Trophoblast cell (in vitro differentiated cells and primary cell): Measurements from ENCODE around the gene CDR2L.
"Not testable (repeated sequence)": the region's sequence is repeated elsewhere in the genome, so short reads cannot be mapped to it uniquely, and the experiment has no call there.

Source experiments
- DNase-seq, 2 donors: peaks; one replicate each; pipeline ENCODE4 v3.0.0-alpha.2; 2016
- H2AFZ ChIP-seq: 2 replicates; pipeline ENCODE4 v1.6.1; 2013; ENCODE audit warnings: low read length, moderate library complexity, mild to moderate bottlenecking; ENCODE audit not compliant: insufficient read depth, poor library complexity
- H2AK5ac ChIP-seq: 2 replicates; pipeline ENCODE4 v1.6.1; 2013; ENCODE audit warnings: mild to moderate bottlenecking, low read length
- H2BK120ac ChIP-seq: 2 replicates; pipeline ENCODE4 v1.6.1; 2013; ENCODE audit warnings: low read length, mild to moderate bottlenecking, moderate library complexity; ENCODE audit not compliant: insufficient read depth, poor library complexity
- H2BK12ac ChIP-seq: 2 replicates; pipeline ENCODE4 v1.6.1; 2013; ENCODE audit warnings: mild to moderate bottlenecking, low read length, moderate library complexity
- H2BK5ac ChIP-seq: 2 replicates; pipeline ENCODE4 v1.6.1; 2013; ENCODE audit warnings: low read length, low read depth, moderate library complexity, mild to moderate bottlenecking; ENCODE audit not compliant: poor library complexity
- H3K14ac ChIP-seq: 2 replicates; pipeline ENCODE4 v1.6.1; 2013; ENCODE audit warnings: mild to moderate bottlenecking, low read length
- H3K18ac ChIP-seq: 2 replicates; pipeline ENCODE4 v1.6.1; 2013; ENCODE audit warnings: mild to moderate bottlenecking, low read length
- H3K23ac ChIP-seq: 2 replicates; pipeline ENCODE4 v1.6.1; 2013; ENCODE audit warnings: low read length
- H3K27ac ChIP-seq: 2 replicates; pipeline ENCODE4 v1.5.1; 2013; ENCODE audit warnings: low read depth, mild to moderate bottlenecking, inconsistent platforms, low read length, moderate library complexity
- H3K27me3 ChIP-seq: 2 replicates; pipeline ENCODE4 v1.6.1; 2013; ENCODE audit warnings: inconsistent platforms, mild to moderate bottlenecking, low read length, moderate library complexity; ENCODE audit not compliant: insufficient read depth
- H3K36me3 ChIP-seq, 2 experiments: 1 replicate in 1 of 2; 2 replicates in 1 of 2; pipeline ENCODE4 v1.6.1; 2013; ENCODE audit warnings: low read length in 2 of 2, mild to moderate bottlenecking in 2 of 2, moderate library complexity in 1 of 2; ENCODE audit not compliant: insufficient read depth in 2 of 2, control insufficient read depth in 1 of 2
- H3K4ac ChIP-seq: 2 replicates; pipeline ENCODE4 v1.6.1; 2013; ENCODE audit warnings: low read depth, mild to moderate bottlenecking, low read length, moderate library complexity
- H3K4me1 ChIP-seq, 2 experiments: 1 replicate in 1 of 2; 2 replicates in 1 of 2; pipeline ENCODE4 v1.6.1; 2013; ENCODE audit warnings: low read length in 2 of 2, mild to moderate bottlenecking in 2 of 2, moderate library complexity in 1 of 2; ENCODE audit not compliant: insufficient read depth in 2 of 2, control insufficient read depth in 1 of 2
- H3K4me2 ChIP-seq: 2 replicates; pipeline ENCODE4 v1.6.1; 2013; ENCODE audit warnings: inconsistent platforms, mild to moderate bottlenecking, low read length, moderate library complexity
- H3K4me3 ChIP-seq: 2 replicates; pipeline ENCODE4 v1.5.1; 2013; ENCODE audit warnings: mild to moderate bottlenecking, low read depth, low read length, inconsistent platforms
- H3K79me1 ChIP-seq: one replicate; pipeline ENCODE4 v1.6.1; 2013; ENCODE audit warnings: low read length
- H3K79me2 ChIP-seq: 2 replicates; pipeline ENCODE4 v1.6.1; 2013; ENCODE audit warnings: low read length, mild to moderate bottlenecking; ENCODE audit not compliant: control insufficient read depth, insufficient read depth, poor library complexity
- H3K9ac ChIP-seq: 2 replicates; pipeline ENCODE4 v1.6.1; 2013; ENCODE audit warnings: mild to moderate bottlenecking, low read length
- H3K9me3 ChIP-seq: 2 replicates; pipeline ENCODE4 v1.6.1; 2013; ENCODE audit warnings: low read depth, mild to moderate bottlenecking, control low read depth, inconsistent platforms, low read length; ENCODE audit not compliant: insufficient read depth
- H4K12ac ChIP-seq: 2 replicates; pipeline ENCODE4 v1.6.1; 2013; ENCODE audit warnings: low read depth, mild to moderate bottlenecking, low read length, moderate library complexity
- H4K8ac ChIP-seq: 2 replicates; pipeline ENCODE4 v1.6.1; 2013; ENCODE audit warnings: low read depth, mild to moderate bottlenecking, low read length, moderate library complexity
- H4K91ac ChIP-seq: one replicate; pipeline ENCODE4 v1.6.1; 2013; ENCODE audit warnings: low read depth, mild to moderate bottlenecking, low read length, moderate library complexity
- WGBS: extraction: QIAGEN DNeasy Blood & Tissue Kit; methylation state at CpG from one replicate; pipeline ENCODE4 v1.1.7; 2013; ENCODE audit warnings: missing lambda C conversion rate; ENCODE audit not compliant: insufficient read length, insufficient coverage; ENCODE audit errors: extremely low coverage; 5-methylcytosine and 5-hydroxymethylcytosine counted together

Gene CDR2L

DNA sequence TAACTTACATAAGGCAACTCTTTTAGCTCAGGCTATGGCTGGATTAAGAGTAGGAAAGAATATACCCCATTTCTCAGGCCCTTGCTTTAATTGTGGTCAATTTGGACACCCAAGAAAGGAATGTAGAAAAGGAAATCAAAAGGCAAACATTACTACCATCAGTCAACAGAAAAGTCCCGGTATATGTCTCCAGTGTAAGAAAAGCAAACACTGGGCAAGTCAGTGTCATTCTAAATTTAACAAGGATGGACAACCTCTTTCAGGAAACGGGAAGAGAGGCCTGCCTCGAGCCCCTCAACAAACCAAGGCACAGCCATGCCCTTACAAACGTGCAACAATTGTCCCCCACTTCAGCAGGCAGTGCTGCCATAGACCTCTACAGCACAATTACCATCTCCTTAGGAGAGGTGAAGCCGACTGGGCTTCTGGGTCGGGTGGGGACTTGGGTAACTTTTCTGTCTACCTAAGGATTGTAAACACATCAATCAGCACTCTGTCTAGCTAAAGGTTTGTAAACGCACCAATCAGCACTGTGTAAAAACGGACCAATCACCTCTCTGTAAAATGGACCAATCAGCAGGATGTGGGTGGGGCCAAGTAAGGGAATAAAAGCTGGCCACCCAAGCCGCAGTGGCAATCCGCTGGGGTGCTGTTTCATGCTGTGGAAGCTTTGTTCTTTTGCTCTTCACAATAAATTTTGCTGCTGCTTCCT, 37.4 kb downstream of the CDR2L start:
- H2BK12ac ChIP-seq: no peak overlapping the region
- no peak overlapping the region for H3K4ac ChIP-seq
- no peak overlapping the region for H4K91ac ChIP-seq
- no peaks in the 10 kb centered on the region for H3K79me1 ChIP-seq
- no peak overlapping the region for H3K23ac ChIP-seq
- no peak overlapping the region for H3K4me2 ChIP-seq
- H2BK5ac ChIP-seq: no peak overlapping the region
- no peak overlapping the region for H3K14ac ChIP-seq
- H2AK5ac ChIP-seq: no peak overlapping the region
- peaks cover 2% of the 10 kb centered on the region for H3K9me3 ChIP-seq
- no CpG with 5 or more reads among the region's 10 CpGs for WGBS
- no peak for DNase-seq
- H3K27me3 ChIP-seq: no peaks in the 10 kb centered on the region
- no peak overlapping the region for H4K12ac ChIP-seq
- H3K27ac ChIP-seq: no peak overlapping the region
- no peak overlapping the region for H2BK120ac ChIP-seq
- peaks cover 12 to 13% of the 10 kb centered on the region in 2 experiments for H3K4me1 ChIP-seq
- no peak overlapping the region for H2AFZ ChIP-seq
- H4K8ac ChIP-seq: no peak overlapping the region
- H3K9ac ChIP-seq: no peak overlapping the region
- H3K4me3 ChIP-seq: no peak overlapping the region
- H3K79me2 ChIP-seq: no peaks in the 10 kb centered on the region
- H3K18ac ChIP-seq: no peak overlapping the region
- H3K36me3 ChIP-seq: peaks cover 12 to 18% of the 10 kb centered on the region in 2 experiments

DNA sequence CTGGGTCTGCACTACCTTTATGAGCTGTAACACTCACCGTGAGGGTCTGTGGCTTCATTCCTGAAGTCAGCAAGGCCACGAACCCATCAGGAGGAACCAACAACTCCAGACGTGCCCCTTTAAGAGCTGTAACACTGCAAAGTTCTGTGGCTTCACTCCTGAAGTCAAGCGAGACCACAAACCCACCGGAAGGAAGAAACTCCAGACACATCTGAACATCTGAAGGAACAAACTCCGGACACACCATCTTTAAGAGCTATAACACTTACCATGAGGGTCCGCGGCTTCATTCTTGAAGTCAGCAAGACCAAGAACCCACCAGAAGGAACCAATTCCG, 37.9 kb downstream of the CDR2L start:
- not testable (repeated sequence) for H3K9me3 ChIP-seq, H3K79me1 ChIP-seq, H3K4me3 ChIP-seq, DNase-seq, H3K4me2 ChIP-seq, H3K4me1 ChIP-seq, H3K23ac ChIP-seq, H4K91ac ChIP-seq, H3K4ac ChIP-seq, H3K9ac ChIP-seq, H3K14ac ChIP-seq, H2AFZ ChIP-seq, H3K27me3 ChIP-seq, H3K27ac ChIP-seq, H4K8ac ChIP-seq, H3K18ac ChIP-seq, H2AK5ac ChIP-seq, H2BK120ac ChIP-seq, H4K12ac ChIP-seq, H3K79me2 ChIP-seq, H2BK5ac ChIP-seq, H2BK12ac ChIP-seq
- peaks cover 12 to 18% of the 10 kb centered on the region in 2 experiments for H3K36me3 ChIP-seq
- no CpG with 5 or more reads among the region's 9 CpGs for WGBS

DNA sequence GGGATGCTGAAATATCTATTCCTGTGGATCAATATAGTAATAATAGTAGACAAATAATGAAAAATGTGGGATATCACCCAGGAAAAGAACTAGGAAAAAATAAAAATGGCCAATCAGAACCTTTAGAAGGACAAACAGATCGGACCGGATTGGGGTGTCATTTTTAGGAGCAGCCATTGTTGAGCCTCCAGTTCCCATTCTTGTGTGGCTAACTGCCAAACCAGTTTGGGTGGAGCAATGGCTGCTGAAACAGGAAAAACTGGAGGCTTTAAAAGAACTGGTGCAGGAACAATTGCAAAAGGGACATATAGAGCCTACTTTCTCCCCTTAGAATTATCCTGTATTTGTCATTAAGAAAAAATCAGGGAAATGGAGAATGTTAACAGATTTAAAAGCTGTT, 39.2 kb downstream of the CDR2L start:
- not testable (repeated sequence) for H3K79me2 ChIP-seq, H2BK12ac ChIP-seq, H3K4me2 ChIP-seq, H3K9me3 ChIP-seq, H3K23ac ChIP-seq, H3K4me1 ChIP-seq, H2BK5ac ChIP-seq, H3K18ac ChIP-seq, H4K8ac ChIP-seq, H2BK120ac ChIP-seq, H3K14ac ChIP-seq, H3K36me3 ChIP-seq, H3K4me3 ChIP-seq, H2AK5ac ChIP-seq, H4K91ac ChIP-seq, H3K4ac ChIP-seq, H2AFZ ChIP-seq, H3K79me1 ChIP-seq, H4K12ac ChIP-seq, H3K9ac ChIP-seq, H3K27ac ChIP-seq, H3K27me3 ChIP-seq
- DNase-seq: peak in 1 of 2 donors; percentile 57
- no CpG with 5 or more reads among the region's 2 CpGs for WGBS

DNA sequence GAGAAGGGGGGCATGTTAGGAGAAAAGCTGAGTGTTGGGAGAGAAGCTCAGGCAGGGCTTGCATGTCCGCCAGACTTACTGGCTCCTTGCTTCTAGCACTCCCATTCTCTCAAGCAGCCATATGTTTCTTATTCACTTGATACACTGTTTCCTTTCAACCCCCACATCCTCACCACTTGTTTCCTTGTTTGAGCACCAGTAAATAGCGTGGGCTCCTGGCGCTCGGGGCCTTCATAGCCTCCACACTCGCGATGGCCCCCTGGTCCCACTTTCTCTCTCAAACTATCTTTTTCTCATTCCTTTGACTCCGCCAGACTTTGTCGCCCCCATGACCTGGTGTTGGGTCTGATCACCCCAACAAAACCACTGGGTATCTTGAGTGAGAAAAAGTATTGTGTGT, 42.7 kb downstream of the CDR2L start:
- no CpG with 5 or more reads among the region's 8 CpGs for WGBS
- peaks cover 8% of the 10 kb centered on the region for H3K79me1 ChIP-seq
- no peak overlapping the region for H3K4me2 ChIP-seq
- no peak overlapping the region for H3K18ac ChIP-seq
- DNase-seq: no peak
- no peak overlapping the region for H4K91ac ChIP-seq
- no peak overlapping the region for H3K9ac ChIP-seq
- H2AK5ac ChIP-seq: no peak overlapping the region
- no peak overlapping the region for H3K23ac ChIP-seq
- peaks cover 6% of the 10 kb centered on the region for H3K9me3 ChIP-seq
- no peak overlapping the region for H4K12ac ChIP-seq
- H3K79me2 ChIP-seq: peaks cover 5% of the 10 kb centered on the region
- H3K36me3 ChIP-seq: no peaks in the 10 kb centered on the region
- no peak overlapping the region for H2AFZ ChIP-seq
- no peak overlapping the region for H2BK12ac ChIP-seq
- no peak overlapping the region for H3K27ac ChIP-seq
- H4K8ac ChIP-seq: no peak overlapping the region
- no peak overlapping the region for H3K4me3 ChIP-seq
- H2BK120ac ChIP-seq: no peak overlapping the region
- peaks cover 0 to 5% of the 10 kb centered on the region in 2 experiments for H3K4me1 ChIP-seq
- no peak overlapping the region for H2BK5ac ChIP-seq
- H3K14ac ChIP-seq: no peak overlapping the region
- H3K27me3 ChIP-seq: no peaks in the 10 kb centered on the region
- H3K4ac ChIP-seq: no peak overlapping the region
